GM23338 (cell line): ENCODE measurements around the gene PARP3. TPM values are rescaled to one million over a fixed set of nuclear protein-coding genes. Genes with fewer than 3 reads are reported as not detected.

Experiments
- ATAC-seq: fragments of 200-7000 bp; cut with Tn5 transposase; 3 replicates; pipeline ENCODE4 v1.9.1; 2020
- DNase-seq: peaks from one replicate; pipeline ENCODE4 v3.0.0-alpha.2; 2015; ENCODE audit warnings: low spot score
- H2AFZ ChIP-seq: fragments of 200-600 bp; sonication (generic); 2 replicates; pipeline ENCODE4 v1.8.0; 2016; ENCODE audit warnings: antibody characterized with exemption, mild to moderate bottlenecking, moderate library complexity
- H3F3A ChIP-seq: fragments of 200-600 bp; sonication (generic); replicated peaks from 2 replicates; pipeline ENCODE4 v1.8.0; 2017; ENCODE audit warnings: antibody characterized with exemption, mixed run types, low read depth
- H3K27ac ChIP-seq: fragments of 200-600 bp; sonication (generic); 2 replicates; pipeline ENCODE4 v1.6.1; 2016; ENCODE audit warnings: low read depth
- H3K27me3 ChIP-seq: fragments of 200-600 bp; sonication (generic); 2 replicates; pipeline ENCODE4 v1.8.0; 2016; ENCODE audit warnings: mild to moderate bottlenecking, mixed run types, moderate library complexity; ENCODE audit not compliant: insufficient read depth
- H3K36me3 ChIP-seq: fragments of 200-600 bp; sonication (generic); 2 replicates; pipeline ENCODE4 v1.8.0; 2016; ENCODE audit warnings: mild to moderate bottlenecking; ENCODE audit not compliant: insufficient read depth
- H3K4me1 ChIP-seq: fragments of 200-600 bp; sonication (generic); 2 replicates; pipeline ENCODE4 v1.8.0; 2016; ENCODE audit warnings: mild to moderate bottlenecking, moderate library complexity; ENCODE audit not compliant: insufficient read depth
- H3K4me2 ChIP-seq: fragments of 200-600 bp; sonication (generic); 2 replicates; pipeline ENCODE4 v1.7.1; 2017; ENCODE audit warnings: mixed run types
- H3K4me3 ChIP-seq: fragments of 200-600 bp; sonication (generic); 2 replicates; pipeline ENCODE4 v1.6.1; 2016; ENCODE audit warnings: mixed run types
- H3K79me2 ChIP-seq: fragments of 200-600 bp; sonication (generic); replicated peaks from 2 replicates; pipeline ENCODE4 v1.8.0; 2017; ENCODE audit warnings: mild to moderate bottlenecking; ENCODE audit not compliant: insufficient read depth
- H3K9me2 ChIP-seq: fragments of 200-600 bp; sonication (generic); 2 replicates; pipeline ENCODE4 v1.8.0; 2017; ENCODE audit not compliant: insufficient read depth
- H4K20me1 ChIP-seq: fragments of 200-600 bp; sonication (generic); replicated peaks from 2 replicates; pipeline ENCODE4 v1.8.0; 2017; ENCODE audit warnings: mild to moderate bottlenecking; ENCODE audit not compliant: insufficient read depth
- H3K27ac Mint-ChIP-seq: 2 replicates; pipeline ENCODE4 v1.8.0; 2020; ENCODE audit warnings: inconsistent platforms, mild to moderate bottlenecking, moderate library complexity, mixed read lengths
- H3K27me3 Mint-ChIP-seq: 3 replicates; pipeline ENCODE4 v1.8.0; 2022; ENCODE audit warnings: low read depth, mild to moderate bottlenecking, moderate library complexity, mixed read lengths, inconsistent platforms; ENCODE audit not compliant: insufficient read depth, poor library complexity
- H3K36me3 Mint-ChIP-seq: 3 replicates; pipeline ENCODE4 v1.8.0; 2021; ENCODE audit warnings: low read depth, mild to moderate bottlenecking, inconsistent platforms, moderate library complexity, mixed read lengths
- H3K4me1 Mint-ChIP-seq: 3 replicates; pipeline ENCODE4 v1.8.0; 2020; ENCODE audit warnings: mild to moderate bottlenecking, inconsistent platforms, mixed read lengths
- H3K4me3 Mint-ChIP-seq: 3 replicates; pipeline ENCODE4 v1.8.0; 2021; ENCODE audit warnings: moderate library complexity, mild to moderate bottlenecking, inconsistent platforms, mixed read lengths
- H3K9me3 Mint-ChIP-seq: 3 replicates; pipeline ENCODE4 v1.8.0; 2020; ENCODE audit warnings: moderate library complexity, mild to moderate bottlenecking, inconsistent platforms, mixed read lengths
- CREB1 ChIP-seq: fragments of 250-450 bp; sonication (Bioruptor Pico); IDR thresholded peaks from 2 replicates; pipeline ENCODE4 v1.5.0; 2020; ENCODE audit warnings: low read depth, mild to moderate bottlenecking, moderate library complexity
- CTCF ChIP-seq, 2 experiments: fragments of 200-600 bp in 1 of 2; sonication (generic) in 1 of 2; conservative IDR thresholded peaks; 2 replicates each; pipeline versions ENCODE4 v1.5.1 to v1.6.1; 2016 to 2017; ENCODE audit warnings: antibody characterized with exemption in 2 of 2, low read depth in 2 of 2, mild to moderate bottlenecking in 2 of 2, moderate library complexity in 1 of 2
- ETS1 ChIP-seq: IDR thresholded peaks from 2 replicates; pipeline ENCODE4 v1.6.1; 2016; ENCODE audit warnings: antibody characterized with exemption
- EZH2phosphoT487 ChIP-seq: fragments of 200-600 bp; sonication (generic); IDR thresholded peaks from one replicate; pipeline ENCODE4 v1.8.1; 2018; ENCODE audit warnings: antibody characterized with exemption; ENCODE audit not compliant: unreplicated experiment
- JUNB ChIP-seq: IDR thresholded peaks from one replicate; pipeline ENCODE4 v1.6.1; 2016; ENCODE audit warnings: antibody characterized with exemption; ENCODE audit not compliant: unreplicated experiment
- NANOG ChIP-seq: IDR thresholded peaks from 2 replicates; pipeline ENCODE4 v1.6.1; 2016; ENCODE audit warnings: antibody characterized with exemption, borderline replicate concordance
- POLR2AphosphoS5 ChIP-seq: IDR thresholded peaks from 2 replicates; pipeline ENCODE4 v1.6.1; 2016; ENCODE audit warnings: antibody characterized with exemption, low read depth
- STAT1 ChIP-seq: IDR thresholded peaks from one replicate; pipeline ENCODE4 v1.6.1; 2016; ENCODE audit warnings: antibody characterized with exemption; ENCODE audit not compliant: unreplicated experiment
- ZNF114 ChIP-seq: fragments of 250-450 bp; sonication (Bioruptor Pico); IDR thresholded peaks from 2 replicates; pipeline ENCODE4 v1.5.0; 2020; ENCODE audit warnings: mild to moderate bottlenecking, moderate library complexity
- ZNF331 ChIP-seq: fragments of 250-450 bp; sonication (Bioruptor Pico); IDR thresholded peaks from 2 replicates; pipeline ENCODE4 v1.5.0; 2020; ENCODE audit warnings: low read depth, mild to moderate bottlenecking, moderate library complexity
- polyA plus RNA-seq: library from polyadenylated mRNA; unstranded; fragments of >200 nt; fragmentation: Nextera tagmentation; extraction: Ambion mirVana; gene quantifications from 2 replicates; pipeline ENCODE4 v1.2.1, GENCODE V29; 2016
- total RNA-seq: library from RNA; depleted of rRNA; stranded (reverse); fragments of >200 nt; shearing (Covaris generic); gene quantifications from 2 replicates; pipeline ENCODE4 v1.2.3, GENCODE V29; 2014
- TF ChIP-seq, protein P1 (sequence below): IDR thresholded peaks from one replicate; pipeline ENCODE4 v1.6.1; 2018; ENCODE audit warnings: antibody characterized with exemption; ENCODE audit not compliant: unreplicated experiment
- TF ChIP-seq, protein P2 (sequence below): fragments of 250-450 bp; sonication (Bioruptor Pico); IDR thresholded peaks from 2 replicates; pipeline ENCODE4 v1.5.0; 2020; ENCODE audit warnings: mild to moderate bottlenecking, moderate library complexity

PARP3 gene
- total and polyA plus RNA-seq, 2 experiments from 2014 or later, result 0.76 to 1.1 TPM

- peaks cover 8% of the 10 kb centered on the region; the same call in 1 of the 2 replicates for H4K20me1 ChIP-seq
- Mint-ChIP-seq H3K4me1 (peaks cover 36% of the 10 kb centered on the region), H3K4me3 (no peak overlapping the region; the same call in 2 of the 3 replicates), H3K36me3 (peaks cover 28% of the 10 kb centered on the region), H3K27ac (no peak overlapping the region), H3K9me3 (peaks cover 4% of the 10 kb centered on the region; the same call in 1 of the 3 replicates), H3K27me3 (peaks cover 28% of the 10 kb centered on the region)
- no peaks in the 10 kb centered on the region for H3K9me2 ChIP-seq
- H3K4me2 ChIP-seq, result 0 out of 2 replicates have a peak overlapping the region, but pooled peaks have one; percentile 36
- DNase-seq (peak; percentile 62), ATAC-seq (no peak)
- peaks cover 18% of the 10 kb centered on the region for H3K79me2 ChIP-seq
- peaks cover 26% of the 10 kb centered on the region for H3F3A ChIP-seq
- H3K27me3 ChIP-seq, result no peaks in the 10 kb centered on the region
- no peak overlapping the region for H2AFZ ChIP-seq
- TF ChIP-seq STAT1, result no peak
- TF ChIP-seq, protein P1, sequence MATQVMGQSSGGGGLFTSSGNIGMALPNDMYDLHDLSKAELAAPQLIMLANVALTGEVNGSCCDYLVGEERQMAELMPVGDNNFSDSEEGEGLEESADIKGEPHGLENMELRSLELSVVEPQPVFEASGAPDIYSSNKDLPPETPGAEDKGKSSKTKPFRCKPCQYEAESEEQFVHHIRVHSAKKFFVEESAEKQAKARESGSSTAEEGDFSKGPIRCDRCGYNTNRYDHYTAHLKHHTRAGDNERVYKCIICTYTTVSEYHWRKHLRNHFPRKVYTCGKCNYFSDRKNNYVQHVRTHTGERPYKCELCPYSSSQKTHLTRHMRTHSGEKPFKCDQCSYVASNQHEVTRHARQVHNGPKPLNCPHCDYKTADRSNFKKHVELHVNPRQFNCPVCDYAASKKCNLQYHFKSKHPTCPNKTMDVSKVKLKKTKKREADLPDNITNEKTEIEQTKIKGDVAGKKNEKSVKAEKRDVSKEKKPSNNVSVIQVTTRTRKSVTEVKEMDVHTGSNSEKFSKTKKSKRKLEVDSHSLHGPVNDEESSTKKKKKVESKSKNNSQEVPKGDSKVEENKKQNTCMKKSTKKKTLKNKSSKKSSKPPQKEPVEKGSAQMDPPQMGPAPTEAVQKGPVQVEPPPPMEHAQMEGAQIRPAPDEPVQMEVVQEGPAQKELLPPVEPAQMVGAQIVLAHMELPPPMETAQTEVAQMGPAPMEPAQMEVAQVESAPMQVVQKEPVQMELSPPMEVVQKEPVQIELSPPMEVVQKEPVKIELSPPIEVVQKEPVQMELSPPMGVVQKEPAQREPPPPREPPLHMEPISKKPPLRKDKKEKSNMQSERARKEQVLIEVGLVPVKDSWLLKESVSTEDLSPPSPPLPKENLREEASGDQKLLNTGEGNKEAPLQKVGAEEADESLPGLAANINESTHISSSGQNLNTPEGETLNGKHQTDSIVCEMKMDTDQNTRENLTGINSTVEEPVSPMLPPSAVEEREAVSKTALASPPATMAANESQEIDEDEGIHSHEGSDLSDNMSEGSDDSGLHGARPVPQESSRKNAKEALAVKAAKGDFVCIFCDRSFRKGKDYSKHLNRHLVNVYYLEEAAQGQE, result no peak
- no peak for TF ChIP-seq POLR2AphosphoS5
- no peak for TF ChIP-seq ZNF114 (CRISPR knock-in tag)
- no peak for TF ChIP-seq EZH2phosphoT487
- TF ChIP-seq CREB1, result no peak
- no peak for TF ChIP-seq ZNF331 (CRISPR knock-in tag)
- TF ChIP-seq ETS1, result no peak
- TF ChIP-seq NANOG, result no peak
- TF ChIP-seq, protein P2, sequence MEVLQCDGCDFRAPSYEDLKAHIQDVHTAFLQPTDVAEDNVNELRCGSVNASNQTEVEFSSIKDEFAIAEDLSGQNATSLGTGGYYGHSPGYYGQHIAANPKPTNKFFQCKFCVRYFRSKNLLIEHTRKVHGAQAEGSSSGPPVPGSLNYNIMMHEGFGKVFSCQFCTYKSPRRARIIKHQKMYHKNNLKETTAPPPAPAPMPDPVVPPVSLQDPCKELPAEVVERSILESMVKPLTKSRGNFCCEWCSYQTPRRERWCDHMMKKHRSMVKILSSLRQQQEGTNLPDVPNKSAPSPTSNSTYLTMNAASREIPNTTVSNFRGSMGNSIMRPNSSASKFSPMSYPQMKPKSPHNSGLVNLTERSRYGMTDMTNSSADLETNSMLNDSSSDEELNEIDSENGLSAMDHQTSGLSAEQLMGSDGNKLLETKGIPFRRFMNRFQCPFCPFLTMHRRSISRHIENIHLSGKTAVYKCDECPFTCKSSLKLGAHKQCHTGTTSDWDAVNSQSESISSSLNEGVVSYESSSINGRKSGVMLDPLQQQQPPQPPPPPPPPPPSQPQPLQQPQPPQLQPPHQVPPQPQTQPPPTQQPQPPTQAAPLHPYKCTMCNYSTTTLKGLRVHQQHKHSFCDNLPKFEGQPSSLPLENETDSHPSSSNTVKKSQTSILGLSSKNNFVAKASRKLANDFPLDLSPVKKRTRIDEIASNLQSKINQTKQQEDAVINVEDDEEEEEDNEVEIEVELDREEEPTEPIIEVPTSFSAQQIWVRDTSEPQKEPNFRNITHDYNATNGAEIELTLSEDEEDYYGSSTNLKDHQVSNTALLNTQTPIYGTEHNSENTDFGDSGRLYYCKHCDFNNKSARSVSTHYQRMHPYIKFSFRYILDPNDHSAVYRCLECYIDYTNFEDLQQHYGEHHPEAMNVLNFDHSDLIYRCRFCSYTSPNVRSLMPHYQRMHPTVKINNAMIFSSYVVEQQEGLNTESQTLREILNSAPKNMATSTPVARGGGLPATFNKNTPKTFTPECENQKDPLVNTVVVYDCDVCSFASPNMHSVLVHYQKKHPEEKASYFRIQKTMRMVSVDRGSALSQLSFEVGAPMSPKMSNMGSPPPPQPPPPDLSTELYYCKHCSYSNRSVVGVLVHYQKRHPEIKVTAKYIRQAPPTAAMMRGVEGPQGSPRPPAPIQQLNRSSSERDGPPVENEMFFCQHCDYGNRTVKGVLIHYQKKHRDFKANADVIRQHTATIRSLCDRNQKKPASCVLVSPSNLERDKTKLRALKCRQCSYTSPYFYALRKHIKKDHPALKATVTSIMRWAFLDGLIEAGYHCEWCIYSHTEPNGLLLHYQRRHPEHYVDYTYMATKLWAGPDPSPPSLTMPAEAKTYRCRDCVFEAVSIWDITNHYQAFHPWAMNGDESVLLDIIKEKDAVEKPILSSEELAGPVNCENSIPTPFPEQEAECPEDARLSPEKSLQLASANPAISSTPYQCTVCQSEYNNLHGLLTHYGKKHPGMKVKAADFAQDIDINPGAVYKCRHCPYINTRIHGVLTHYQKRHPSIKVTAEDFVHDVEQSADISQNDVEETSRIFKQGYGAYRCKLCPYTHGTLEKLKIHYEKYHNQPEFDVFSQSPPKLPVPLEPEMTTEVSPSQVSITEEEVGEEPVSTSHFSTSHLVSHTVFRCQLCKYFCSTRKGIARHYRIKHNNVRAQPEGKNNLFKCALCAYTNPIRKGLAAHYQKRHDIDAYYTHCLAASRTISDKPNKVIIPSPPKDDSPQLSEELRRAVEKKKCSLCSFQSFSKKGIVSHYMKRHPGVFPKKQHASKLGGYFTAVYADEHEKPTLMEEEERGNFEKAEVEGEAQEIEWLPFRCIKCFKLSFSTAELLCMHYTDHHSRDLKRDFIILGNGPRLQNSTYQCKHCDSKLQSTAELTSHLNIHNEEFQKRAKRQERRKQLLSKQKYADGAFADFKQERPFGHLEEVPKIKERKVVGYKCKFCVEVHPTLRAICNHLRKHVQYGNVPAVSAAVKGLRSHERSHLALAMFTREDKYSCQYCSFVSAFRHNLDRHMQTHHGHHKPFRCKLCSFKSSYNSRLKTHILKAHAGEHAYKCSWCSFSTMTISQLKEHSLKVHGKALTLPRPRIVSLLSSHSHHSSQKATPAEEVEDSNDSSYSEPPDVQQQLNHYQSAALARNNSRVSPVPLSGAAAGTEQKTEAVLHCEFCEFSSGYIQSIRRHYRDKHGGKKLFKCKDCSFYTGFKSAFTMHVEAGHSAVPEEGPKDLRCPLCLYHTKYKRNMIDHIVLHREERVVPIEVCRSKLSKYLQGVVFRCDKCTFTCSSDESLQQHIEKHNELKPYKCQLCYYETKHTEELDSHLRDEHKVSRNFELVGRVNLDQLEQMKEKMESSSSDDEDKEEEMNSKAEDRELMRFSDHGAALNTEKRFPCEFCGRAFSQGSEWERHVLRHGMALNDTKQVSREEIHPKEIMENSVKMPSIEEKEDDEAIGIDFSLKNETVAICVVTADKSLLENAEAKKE, result no peak
- TF ChIP-seq CTCF (conservative IDR thresholded peaks at IDR 0.05; ENCODE audit: low read depth in 2 of 2), result no peak
- TF ChIP-seq JUNB, result no peak
- H3K36me3 ChIP-seq, result peaks cover 22% of the 10 kb centered on the region
- H3K4me1 ChIP-seq, result peaks cover 33% of the 10 kb centered on the region
- no peak overlapping the region for H3K27ac ChIP-seq
- no peak overlapping the region for H3K4me3 ChIP-seq
Measured at GRCh38 chr3:51997935-51998596, 55.9 kb downstream of the PARP3 start.
